Raji (cell line): ENCODE results near the gene HACL1.
A peak's percentile ranks its signal among the peaks of the same experiment; 100 is the strongest.

Source experiments
- POLR2A ChIP-seq: IDR thresholded peaks from 2 replicates; pipeline ENCODE4 v1.6.1; 2011; ENCODE audit warnings: low read depth, low read length, control low read depth; ENCODE audit not compliant: insufficient read depth

Gene HACL1

GRCh38 chr3:15601399-15602145 is at the start of gene HACL1, which contains the start of gene BTD:
TSS of gene HACL1 (minus strand) at chr3:15601569. CDS start at chr3:15601463, 106 bp downstream.
TSS of gene BTD (plus strand) at chr3:15601745. CDS start at chr3:15635440, 33,695 bp downstream.
- peak; percentile 91 for TF ChIP-seq POLR2A

GRCh38 chr3:15649858-15650257 is 48.5 kb upstream of the HACL1 start:
- TF ChIP-seq POLR2A, result no peak

DNA sequence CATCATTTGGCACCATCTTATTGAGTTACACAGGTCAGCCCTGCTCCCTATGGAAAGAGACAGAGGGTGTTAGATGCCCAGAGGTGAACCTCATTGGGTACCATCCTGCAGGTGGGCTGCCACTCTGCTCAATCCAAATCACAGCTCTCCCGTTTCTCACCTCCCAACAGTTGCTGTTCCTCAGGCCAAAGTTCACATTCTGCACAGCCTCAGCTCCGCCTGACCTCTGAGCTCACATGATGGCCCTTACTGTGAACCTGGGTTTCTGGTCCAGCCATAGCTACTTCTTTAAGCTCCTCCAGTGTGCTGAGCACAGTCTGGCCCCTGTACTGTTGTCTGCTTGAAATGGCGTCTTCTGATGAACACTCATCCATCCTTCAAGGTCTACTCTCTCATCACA is 48.0 kb upstream of the HACL1 start:
- TF ChIP-seq POLR2A, result no peak

DNA sequence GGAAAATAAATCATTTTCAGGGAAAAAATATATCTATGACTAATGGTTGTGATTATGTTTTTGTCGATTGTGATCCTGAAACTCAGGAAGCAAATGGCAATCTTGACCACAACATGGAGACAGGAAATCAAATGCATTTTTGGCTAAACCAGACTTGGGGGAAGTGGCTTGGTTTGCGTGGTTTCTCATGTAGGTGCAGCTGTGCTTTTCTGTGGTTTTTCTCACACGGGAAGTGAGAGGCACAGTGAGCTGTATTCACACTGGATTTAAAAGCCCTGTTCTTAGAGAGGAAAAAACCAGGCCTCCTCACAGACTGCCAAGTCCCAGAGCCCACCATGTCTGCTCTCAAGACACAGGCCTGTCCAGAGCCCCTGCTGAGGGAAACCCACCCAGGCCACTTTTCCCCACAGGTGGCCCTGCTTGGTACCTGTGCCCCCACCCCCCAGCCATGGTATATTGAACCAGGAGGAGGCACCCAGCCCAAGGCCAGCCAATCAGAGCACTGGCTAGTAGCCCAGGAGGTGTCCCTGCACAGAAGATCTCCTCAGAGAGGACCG is 46.3 kb upstream of the HACL1 start:
- TF ChIP-seq POLR2A, result no peak

GRCh38 chr3:15646851-15647511 is 45.6 kb upstream of the HACL1 start:
- no peak for TF ChIP-seq POLR2A

- TF ChIP-seq POLR2A, result no peak
These were observed 44.6 kb upstream of the HACL1 start for GRCh38 chr3:15645740-15646501.

- TF ChIP-seq POLR2A, result no peak
These were observed 43.9 kb upstream of the HACL1 start for GRCh38 chr3:15645246-15645645.

DNA sequence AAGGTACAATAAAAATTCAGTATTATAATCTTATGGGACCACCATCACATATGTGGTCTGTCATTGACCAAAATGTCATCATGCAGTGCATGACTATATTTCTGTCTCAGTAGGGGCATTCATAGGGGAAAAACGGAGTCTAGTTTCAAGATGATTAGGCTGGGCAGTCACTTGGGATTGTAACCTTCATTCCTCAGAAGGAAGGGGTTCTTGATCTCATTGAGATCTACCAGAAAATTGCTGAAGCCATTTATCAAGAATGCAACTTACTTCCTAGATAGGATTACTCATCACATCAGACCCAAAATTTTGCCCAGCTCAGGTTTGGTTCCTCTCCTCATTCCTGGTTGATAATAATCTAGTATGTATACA is 37.5 kb upstream of the HACL1 start:
- no peak for TF ChIP-seq POLR2A

DNA sequence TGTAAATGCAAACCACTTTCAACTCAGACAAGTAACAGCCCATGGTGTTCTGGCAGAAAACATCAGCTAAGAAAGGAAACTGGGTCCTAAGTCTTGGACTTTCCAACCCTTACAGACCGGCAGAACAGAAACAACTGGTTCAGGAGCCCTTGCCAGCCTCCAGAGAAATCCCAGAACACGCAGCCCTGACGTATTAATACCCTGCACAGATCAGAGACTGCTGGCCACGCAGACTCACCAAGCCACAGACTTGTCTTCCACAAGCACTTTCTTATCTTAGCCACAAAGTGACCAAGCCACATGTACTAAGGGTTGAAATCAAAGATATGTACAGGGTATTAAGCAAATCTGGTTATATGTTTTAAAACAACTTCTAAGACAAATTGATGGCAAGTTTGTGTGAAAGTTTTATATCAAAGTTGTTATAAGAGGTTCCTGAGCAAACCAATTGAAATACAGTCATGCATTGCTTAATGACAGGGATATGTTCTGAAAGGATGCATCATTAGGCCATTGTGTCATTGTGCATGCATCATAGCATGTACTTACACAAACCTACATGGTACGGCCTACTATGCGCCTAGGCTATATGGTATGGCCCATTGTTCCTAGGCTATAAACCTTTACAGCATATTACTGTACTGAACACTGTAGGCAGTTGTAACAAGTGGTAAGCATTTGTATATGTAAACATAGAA is 37.0 kb upstream of the HACL1 start:
- TF ChIP-seq POLR2A, result no peak

GRCh38 chr3:15637131-15637951 is 36.0 kb upstream of the HACL1 start:
- TF ChIP-seq POLR2A, result no peak

- TF ChIP-seq POLR2A, result no peak
These were observed 34.8 kb upstream of the HACL1 start for GRCh38 chr3:15636028-15636709.

GRCh38 chr3:15635121-15635661 is 33.8 kb upstream of the HACL1 start:
- TF ChIP-seq POLR2A, result no peak

GRCh38 chr3:15634671-15635070 is 33.3 kb upstream of the HACL1 start:
- TF ChIP-seq POLR2A, result no peak
